Measurements from ENCODE around the gene ABHD2. TPM values are rescaled to one million over a fixed set of nuclear protein-coding genes. Genes with fewer than 3 reads are reported as not detected.

The ABHD2 gene
- total and polyA plus RNA-seq, 2 experiments from 2014 or later = 5.2 to 15.2 TPM

DNA sequence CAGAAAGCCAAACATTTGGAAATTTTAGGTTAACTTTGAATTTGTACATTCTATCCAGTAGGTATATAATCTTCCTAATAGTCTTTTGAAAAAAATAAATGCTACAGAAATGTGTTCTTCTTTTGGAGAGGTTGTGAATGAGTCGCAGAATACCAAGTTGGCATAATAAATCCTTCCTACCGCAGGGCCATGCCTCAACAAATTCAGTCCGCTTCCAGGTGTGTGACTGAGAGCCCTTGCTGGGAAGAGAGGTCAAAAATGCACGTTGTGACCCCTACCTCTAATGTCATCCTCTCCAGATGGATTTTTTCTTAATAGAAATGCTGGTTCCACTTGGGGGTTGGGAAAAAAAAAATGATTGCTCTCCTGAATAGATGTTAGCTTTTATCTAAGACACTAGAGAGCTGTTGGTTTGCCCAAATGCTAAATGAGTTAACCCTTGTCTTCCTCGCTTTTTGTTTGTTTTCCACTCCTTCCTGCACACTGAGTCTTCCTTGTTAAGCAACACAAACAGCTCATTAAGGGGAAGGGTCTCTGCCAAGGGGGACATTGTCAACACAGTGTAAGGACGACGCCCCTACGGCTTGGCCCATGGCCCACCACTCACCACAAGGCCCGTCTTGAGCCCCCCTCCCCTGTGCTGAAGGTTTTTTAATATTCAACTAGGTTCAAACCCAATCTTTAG is 99.2 kb downstream of the ABHD2 start:
- no peak for DNase-seq (ENCODE audit: low spot score)
- Histone ChIP-seq H3K27ac (ENCODE audit: low read depth) (no peak overlapping the region), H4K20me1 (replicated peaks; ENCODE audit: insufficient read depth) (no peaks in the 10 kb centered on the region), H3K4me2 (no peak overlapping the region), H3K9me2 (ENCODE audit: insufficient read depth) (no peaks in the 10 kb centered on the region), H2AFZ (no peak overlapping the region), H3K27me3 (ENCODE audit: insufficient read depth) (no peaks in the 10 kb centered on the region), H3K4me3 (no peak overlapping the region), H3F3A (replicated peaks; ENCODE audit: low read depth) (no peaks in the 10 kb centered on the region), H3K4me1 (ENCODE audit: insufficient read depth) (no peaks in the 10 kb centered on the region), H3K36me3 (ENCODE audit: insufficient read depth) (no peaks in the 10 kb centered on the region; the same call in 1 of the 2 replicates), H3K79me2 (replicated peaks; ENCODE audit: insufficient read depth) (no peaks in the 10 kb centered on the region)
- TF ChIP-seq, protein P1, sequence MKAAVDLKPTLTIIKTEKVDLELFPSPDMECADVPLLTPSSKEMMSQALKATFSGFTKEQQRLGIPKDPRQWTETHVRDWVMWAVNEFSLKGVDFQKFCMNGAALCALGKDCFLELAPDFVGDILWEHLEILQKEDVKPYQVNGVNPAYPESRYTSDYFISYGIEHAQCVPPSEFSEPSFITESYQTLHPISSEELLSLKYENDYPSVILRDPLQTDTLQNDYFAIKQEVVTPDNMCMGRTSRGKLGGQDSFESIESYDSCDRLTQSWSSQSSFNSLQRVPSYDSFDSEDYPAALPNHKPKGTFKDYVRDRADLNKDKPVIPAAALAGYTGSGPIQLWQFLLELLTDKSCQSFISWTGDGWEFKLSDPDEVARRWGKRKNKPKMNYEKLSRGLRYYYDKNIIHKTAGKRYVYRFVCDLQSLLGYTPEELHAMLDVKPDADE (IDR thresholded peaks at IDR 0.05) = no peak
- TF ChIP-seq, protein P2, sequence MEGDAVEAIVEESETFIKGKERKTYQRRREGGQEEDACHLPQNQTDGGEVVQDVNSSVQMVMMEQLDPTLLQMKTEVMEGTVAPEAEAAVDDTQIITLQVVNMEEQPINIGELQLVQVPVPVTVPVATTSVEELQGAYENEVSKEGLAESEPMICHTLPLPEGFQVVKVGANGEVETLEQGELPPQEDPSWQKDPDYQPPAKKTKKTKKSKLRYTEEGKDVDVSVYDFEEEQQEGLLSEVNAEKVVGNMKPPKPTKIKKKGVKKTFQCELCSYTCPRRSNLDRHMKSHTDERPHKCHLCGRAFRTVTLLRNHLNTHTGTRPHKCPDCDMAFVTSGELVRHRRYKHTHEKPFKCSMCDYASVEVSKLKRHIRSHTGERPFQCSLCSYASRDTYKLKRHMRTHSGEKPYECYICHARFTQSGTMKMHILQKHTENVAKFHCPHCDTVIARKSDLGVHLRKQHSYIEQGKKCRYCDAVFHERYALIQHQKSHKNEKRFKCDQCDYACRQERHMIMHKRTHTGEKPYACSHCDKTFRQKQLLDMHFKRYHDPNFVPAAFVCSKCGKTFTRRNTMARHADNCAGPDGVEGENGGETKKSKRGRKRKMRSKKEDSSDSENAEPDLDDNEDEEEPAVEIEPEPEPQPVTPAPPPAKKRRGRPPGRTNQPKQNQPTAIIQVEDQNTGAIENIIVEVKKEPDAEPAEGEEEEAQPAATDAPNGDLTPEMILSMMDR (conservative IDR thresholded peaks at IDR 0.05; ENCODE audit: low read depth in 2 of 2) = no peak
- no peak for TF ChIP-seq STAT1 (IDR thresholded peaks at IDR 0.05; ENCODE audit: unreplicated experiment)
- TF ChIP-seq, protein P3, sequence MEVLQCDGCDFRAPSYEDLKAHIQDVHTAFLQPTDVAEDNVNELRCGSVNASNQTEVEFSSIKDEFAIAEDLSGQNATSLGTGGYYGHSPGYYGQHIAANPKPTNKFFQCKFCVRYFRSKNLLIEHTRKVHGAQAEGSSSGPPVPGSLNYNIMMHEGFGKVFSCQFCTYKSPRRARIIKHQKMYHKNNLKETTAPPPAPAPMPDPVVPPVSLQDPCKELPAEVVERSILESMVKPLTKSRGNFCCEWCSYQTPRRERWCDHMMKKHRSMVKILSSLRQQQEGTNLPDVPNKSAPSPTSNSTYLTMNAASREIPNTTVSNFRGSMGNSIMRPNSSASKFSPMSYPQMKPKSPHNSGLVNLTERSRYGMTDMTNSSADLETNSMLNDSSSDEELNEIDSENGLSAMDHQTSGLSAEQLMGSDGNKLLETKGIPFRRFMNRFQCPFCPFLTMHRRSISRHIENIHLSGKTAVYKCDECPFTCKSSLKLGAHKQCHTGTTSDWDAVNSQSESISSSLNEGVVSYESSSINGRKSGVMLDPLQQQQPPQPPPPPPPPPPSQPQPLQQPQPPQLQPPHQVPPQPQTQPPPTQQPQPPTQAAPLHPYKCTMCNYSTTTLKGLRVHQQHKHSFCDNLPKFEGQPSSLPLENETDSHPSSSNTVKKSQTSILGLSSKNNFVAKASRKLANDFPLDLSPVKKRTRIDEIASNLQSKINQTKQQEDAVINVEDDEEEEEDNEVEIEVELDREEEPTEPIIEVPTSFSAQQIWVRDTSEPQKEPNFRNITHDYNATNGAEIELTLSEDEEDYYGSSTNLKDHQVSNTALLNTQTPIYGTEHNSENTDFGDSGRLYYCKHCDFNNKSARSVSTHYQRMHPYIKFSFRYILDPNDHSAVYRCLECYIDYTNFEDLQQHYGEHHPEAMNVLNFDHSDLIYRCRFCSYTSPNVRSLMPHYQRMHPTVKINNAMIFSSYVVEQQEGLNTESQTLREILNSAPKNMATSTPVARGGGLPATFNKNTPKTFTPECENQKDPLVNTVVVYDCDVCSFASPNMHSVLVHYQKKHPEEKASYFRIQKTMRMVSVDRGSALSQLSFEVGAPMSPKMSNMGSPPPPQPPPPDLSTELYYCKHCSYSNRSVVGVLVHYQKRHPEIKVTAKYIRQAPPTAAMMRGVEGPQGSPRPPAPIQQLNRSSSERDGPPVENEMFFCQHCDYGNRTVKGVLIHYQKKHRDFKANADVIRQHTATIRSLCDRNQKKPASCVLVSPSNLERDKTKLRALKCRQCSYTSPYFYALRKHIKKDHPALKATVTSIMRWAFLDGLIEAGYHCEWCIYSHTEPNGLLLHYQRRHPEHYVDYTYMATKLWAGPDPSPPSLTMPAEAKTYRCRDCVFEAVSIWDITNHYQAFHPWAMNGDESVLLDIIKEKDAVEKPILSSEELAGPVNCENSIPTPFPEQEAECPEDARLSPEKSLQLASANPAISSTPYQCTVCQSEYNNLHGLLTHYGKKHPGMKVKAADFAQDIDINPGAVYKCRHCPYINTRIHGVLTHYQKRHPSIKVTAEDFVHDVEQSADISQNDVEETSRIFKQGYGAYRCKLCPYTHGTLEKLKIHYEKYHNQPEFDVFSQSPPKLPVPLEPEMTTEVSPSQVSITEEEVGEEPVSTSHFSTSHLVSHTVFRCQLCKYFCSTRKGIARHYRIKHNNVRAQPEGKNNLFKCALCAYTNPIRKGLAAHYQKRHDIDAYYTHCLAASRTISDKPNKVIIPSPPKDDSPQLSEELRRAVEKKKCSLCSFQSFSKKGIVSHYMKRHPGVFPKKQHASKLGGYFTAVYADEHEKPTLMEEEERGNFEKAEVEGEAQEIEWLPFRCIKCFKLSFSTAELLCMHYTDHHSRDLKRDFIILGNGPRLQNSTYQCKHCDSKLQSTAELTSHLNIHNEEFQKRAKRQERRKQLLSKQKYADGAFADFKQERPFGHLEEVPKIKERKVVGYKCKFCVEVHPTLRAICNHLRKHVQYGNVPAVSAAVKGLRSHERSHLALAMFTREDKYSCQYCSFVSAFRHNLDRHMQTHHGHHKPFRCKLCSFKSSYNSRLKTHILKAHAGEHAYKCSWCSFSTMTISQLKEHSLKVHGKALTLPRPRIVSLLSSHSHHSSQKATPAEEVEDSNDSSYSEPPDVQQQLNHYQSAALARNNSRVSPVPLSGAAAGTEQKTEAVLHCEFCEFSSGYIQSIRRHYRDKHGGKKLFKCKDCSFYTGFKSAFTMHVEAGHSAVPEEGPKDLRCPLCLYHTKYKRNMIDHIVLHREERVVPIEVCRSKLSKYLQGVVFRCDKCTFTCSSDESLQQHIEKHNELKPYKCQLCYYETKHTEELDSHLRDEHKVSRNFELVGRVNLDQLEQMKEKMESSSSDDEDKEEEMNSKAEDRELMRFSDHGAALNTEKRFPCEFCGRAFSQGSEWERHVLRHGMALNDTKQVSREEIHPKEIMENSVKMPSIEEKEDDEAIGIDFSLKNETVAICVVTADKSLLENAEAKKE (CRISPR knock-in tag; IDR thresholded peaks at IDR 0.05) = no peak
- Mint-ChIP-seq H3K9me3 (no peaks in the 10 kb centered on the region), H3K27ac (no peak overlapping the region), H3K4me1 (no peaks in the 10 kb centered on the region), H3K4me3 (no peak overlapping the region), H3K27me3 (ENCODE audit: insufficient read depth, low read depth, poor library complexity) (peaks cover 2% of the 10 kb centered on the region), H3K36me3 (ENCODE audit: low read depth) (peaks cover 9% of the 10 kb centered on the region; the same call in 1 of the 3 replicates)
- no peak for ATAC-seq

Data from GM23338 (cell line).